Measurements from ENCODE around the gene C16orf86.

C16orf86 gene

GRCh38 chr16:67653789-67654402 is 12.7 kb upstream of the C16orf86 start:
- no peak for DNase-seq (ENCODE audit: low read depth)

- DNase-seq (ENCODE audit: low read depth), result no peak
Measured at GRCh38 chr16:67654403-67654911, 12.2 kb upstream of the C16orf86 start.

- no peak for DNase-seq (ENCODE audit: low read depth)
Measured at GRCh38 chr16:67655363-67655762, 11.3 kb upstream of the C16orf86 start.

- no peak for DNase-seq (ENCODE audit: low read depth)
Measured at GRCh38 chr16:67656344-67657016, 10.1 kb upstream of the C16orf86 start.

- no peak for DNase-seq (ENCODE audit: low read depth)
Measured at GRCh38 chr16:67657017-67657608, 9.5 kb upstream of the C16orf86 start.

GRCh38 chr16:67657751-67658518 is 8.7 kb upstream of the C16orf86 start:
- no peak for DNase-seq (ENCODE audit: low read depth)

GRCh38 chr16:67658849-67659674 is 7.6 kb upstream of the C16orf86 start:
- DNase-seq (ENCODE audit: low read depth), result no peak

- DNase-seq (ENCODE audit: low read depth), result peak; percentile 92
Measured at GRCh38 chr16:67659675-67660563, 6.7 kb upstream of the C16orf86 start, which contains the start of gene ACD. Gene ACD (minus strand): TSS chr16:67660260. CDS start chr16:67660220, 40 bp downstream.

- peak; percentile 92 for DNase-seq (ENCODE audit: low read depth)
Measured at GRCh38 chr16:67660564-67661028, 6.0 kb upstream of the C16orf86 start, which contains the start of gene PARD6A. Gene PARD6A (plus strand): TSS chr16:67660960. CDS start chr16:67661039, 79 bp downstream.

GRCh38 chr16:67661101-67661761 is 5.4 kb upstream of the C16orf86 start:
- no peak for DNase-seq (ENCODE audit: low read depth)

- DNase-seq (ENCODE audit: low read depth), result no peak
Measured at GRCh38 chr16:67661886-67662652, 4.5 kb upstream of the C16orf86 start.

- no peak for DNase-seq (ENCODE audit: low read depth)
Measured at GRCh38 chr16:67662653-67663010, 4.0 kb upstream of the C16orf86 start.

- no peak for DNase-seq (ENCODE audit: low read depth)
Measured at GRCh38 chr16:67663151-67663876, 3.3 kb upstream of the C16orf86 start.

GRCh38 chr16:67663877-67664222 is 2.8 kb upstream of the C16orf86 start:
- no peak for DNase-seq (ENCODE audit: low read depth)

- DNase-seq (ENCODE audit: low read depth), result no peak
Measured at GRCh38 chr16:67664258-67664657, 2.4 kb upstream of the C16orf86 start.

- no peak for DNase-seq (ENCODE audit: low read depth)
Measured at GRCh38 chr16:67664871-67665270, 1.7 kb upstream of the C16orf86 start.

GRCh38 chr16:67665598-67665997 is 1.0 kb upstream of the C16orf86 start:
- no peak for DNase-seq (ENCODE audit: low read depth)

GRCh38 chr16:67666032-67666551 is 522 bp upstream of the C16orf86 start:
- no peak for DNase-seq (ENCODE audit: low read depth)

Data from activated T-helper 1 cell treated with Interleukin-2 at 50 U/mL for 16 hours (primary cell).